Endothelial cell of umbilical vein (primary cell): ENCODE measurements around the gene CSPG5.

Source experiments
- CTCF ChIP-seq, 2 donors: IDR thresholded peaks; 1 replicate in 1 of 2; 2 replicates in 1 of 2; pipeline ENCODE4 v1.5.1; 2011; ENCODE audit warnings: low read length in 2 of 2, mild to moderate bottlenecking in 2 of 2, moderate library complexity in 2 of 2, control low read depth in 1 of 2, inconsistent platforms in 1 of 2, low read depth in 1 of 2; ENCODE audit not compliant: insufficient read depth in 1 of 2; ENCODE audit errors: extremely low read depth in 1 of 2
- EZH2 ChIP-seq: IDR thresholded peaks from 2 replicates; pipeline ENCODE4 v1.6.1; 2012; ENCODE audit warnings: borderline replicate concordance, low read depth, mild to moderate bottlenecking, moderate library complexity, low read length, inconsistent platforms; ENCODE audit not compliant: severe bottlenecking
- FOS ChIP-seq: IDR thresholded peaks from 2 replicates; pipeline ENCODE4 v1.6.1; 2011; ENCODE audit warnings: mild to moderate bottlenecking, low read length, moderate library complexity, borderline replicate concordance; ENCODE audit not compliant: insufficient read depth
- MAX ChIP-seq: IDR thresholded peaks from 2 replicates; pipeline ENCODE4 v1.6.1; 2011; ENCODE audit not compliant: insufficient read depth, insufficient read length
- MYC ChIP-seq: IDR thresholded peaks from one replicate; pipeline ENCODE4 v1.6.1; 2011; ENCODE audit warnings: mild to moderate bottlenecking, low read depth, low read length
- POLR2A ChIP-seq: IDR thresholded peaks from 2 replicates; pipeline ENCODE4 v1.6.1; 2012; ENCODE audit warnings: low read depth, mild to moderate bottlenecking, control low read depth, low read length
- POLR2AphosphoS5 ChIP-seq: IDR thresholded peaks from 2 replicates; pipeline ENCODE4 v1.6.1; 2012; ENCODE audit warnings: low read depth, mild to moderate bottlenecking, control low read depth, low read length, moderate library complexity; ENCODE audit not compliant: insufficient read depth

GRCh38 chr3:47517937-47518336, 60.7 kb downstream of the CSPG5 start:
- TF ChIP-seq CTCF (IDR thresholded peaks at IDR 0.05; ENCODE audit: extremely low read depth in 1 of 2, insufficient read depth in 1 of 2, low read depth in 1 of 2, low read length in 2 of 2) (no peak), POLR2AphosphoS5 (no peak), MAX (no peak), MYC (no peak), POLR2A (no peak), EZH2 (no peak), FOS (no peak)
